Activated T-helper 17 cell treated with anti-CD3 and anti-CD28 coated beads, Interleukin-2, amount 50 U/mL, for 72 hours (primary cell): ENCODE data around the gene UGT1A5. TPM values are rescaled to one million over a fixed set of nuclear protein-coding genes. Genes with fewer than 3 reads are reported as not detected.

Source experiments
- ATAC-seq: fragments of 150-1000 bp; cut with Tn5 transposase; replicated peaks from 2 replicates; pipeline ENCODE4 v1.10.0; 2021; ENCODE audit warnings: mild to moderate bottlenecking, moderate library complexity
- H3K27ac Mint-ChIP-seq: one replicate; pipeline ENCODE4 v1.8.0; 2022; ENCODE audit warnings: mixed read lengths
- H3K27me3 Mint-ChIP-seq: one replicate; pipeline ENCODE4 v1.8.0; 2022; ENCODE audit warnings: mixed read lengths
- H3K36me3 Mint-ChIP-seq: one replicate; pipeline ENCODE4 v1.8.0; 2022; ENCODE audit warnings: low read depth, mild to moderate bottlenecking, mixed read lengths
- H3K4me1 Mint-ChIP-seq: one replicate; pipeline ENCODE4 v1.8.0; 2022; ENCODE audit warnings: mixed read lengths
- H3K4me3 Mint-ChIP-seq: one replicate; pipeline ENCODE4 v1.8.0; 2022; ENCODE audit warnings: mild to moderate bottlenecking, mixed read lengths
- H3K9me3 Mint-ChIP-seq: one replicate; pipeline ENCODE4 v1.8.0; 2022; ENCODE audit warnings: mixed read lengths
- total RNA-seq, 2 donors: library from RNA; stranded (reverse); gene quantifications; one replicate each; pipeline ENCODE4 v1.2.3, GENCODE V29; 2022

Gene UGT1A5
- total RNA-seq, 2 donors from 2014 or later = not detected

DNA sequence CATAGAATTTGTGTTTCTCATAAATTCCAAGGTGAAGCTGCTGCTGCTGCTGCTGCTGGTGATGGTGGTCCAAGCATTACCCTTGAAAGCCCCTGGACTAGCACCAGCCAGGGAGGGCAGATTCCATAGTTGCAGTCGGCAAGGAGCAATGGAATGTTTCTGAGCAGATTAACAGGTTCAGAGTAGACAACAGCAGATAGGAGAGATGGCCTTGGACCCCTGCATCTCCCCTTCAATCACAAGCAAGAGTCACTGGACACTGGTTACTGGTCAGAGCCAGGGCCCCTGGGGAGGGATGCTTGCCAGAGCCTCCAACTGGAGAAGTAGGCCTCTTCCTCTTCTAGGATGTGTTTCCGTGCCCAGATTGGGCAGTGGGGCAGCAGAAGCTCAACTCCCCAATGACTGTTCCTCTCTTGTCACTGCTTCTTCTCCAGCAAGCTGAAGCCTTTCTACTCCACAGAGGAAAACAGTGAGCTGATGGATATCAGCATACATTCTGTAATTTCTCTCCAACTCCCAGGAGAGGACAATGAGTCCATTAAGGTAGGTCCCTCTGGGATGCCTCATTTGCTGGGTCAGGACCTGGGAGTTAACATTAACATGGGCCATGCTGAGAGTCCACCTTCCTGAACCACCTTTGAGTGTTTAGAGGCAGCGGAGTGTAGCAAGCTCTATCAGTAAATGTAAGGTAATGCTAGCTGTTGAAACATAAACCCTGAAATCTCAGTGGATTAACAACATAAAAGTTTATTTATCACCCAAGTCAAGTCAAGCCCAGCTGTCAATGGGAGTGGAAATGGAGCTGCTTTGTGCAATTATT lies 100.7 kb downstream of the UGT1A5 start:
- no peak for ATAC-seq
- Mint-ChIP-seq H3K36me3 (no peaks in the 10 kb centered on the region), H3K27me3 (peaks cover 16% of the 10 kb centered on the region), H3K9me3 (no peaks in the 10 kb centered on the region), H3K4me3 (no peak overlapping the region), H3K27ac (no peak overlapping the region), H3K4me1 (no peaks in the 10 kb centered on the region)

GRCh38 chr2:233814056-233814835 lies 101.5 kb downstream of the UGT1A5 start:
- Mint-ChIP-seq H3K4me1 (no peaks in the 10 kb centered on the region), H3K27ac (no peak overlapping the region), H3K36me3 (no peaks in the 10 kb centered on the region), H3K27me3 (peaks cover 16% of the 10 kb centered on the region), H3K9me3 (no peaks in the 10 kb centered on the region), H3K4me3 (no peak overlapping the region)
- no peak for ATAC-seq

DNA sequence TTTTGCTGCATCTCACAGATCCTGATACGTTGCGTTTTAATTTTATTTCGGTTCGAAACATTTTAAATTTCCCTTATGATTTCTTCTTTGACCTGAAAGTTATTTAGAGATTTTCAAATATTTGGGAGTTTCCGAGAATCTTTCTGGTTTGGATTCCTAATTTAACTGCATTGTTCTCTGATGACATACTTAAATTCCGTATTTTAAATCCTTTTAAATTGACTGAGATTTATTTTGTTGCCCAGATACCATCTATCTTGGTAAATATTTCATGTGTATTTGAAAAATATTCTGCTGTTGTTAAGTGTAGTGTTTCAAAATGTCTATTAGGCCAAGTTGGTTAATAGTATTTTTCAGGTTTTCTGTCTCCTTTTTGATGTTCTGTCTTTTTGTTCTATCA lies 103.2 kb downstream of the UGT1A5 start:
- H3K4me1 Mint-ChIP-seq = no peaks in the 10 kb centered on the region

GRCh38 chr2:233816334-233816733 lies 103.6 kb downstream of the UGT1A5 start:
- Mint-ChIP-seq H3K4me1 (no peaks in the 10 kb centered on the region), H3K4me3 (no peak overlapping the region), H3K36me3 (no peaks in the 10 kb centered on the region), H3K27ac (no peak overlapping the region), H3K27me3 (peaks cover 12% of the 10 kb centered on the region), H3K9me3 (no peaks in the 10 kb centered on the region)
- ATAC-seq = no peak

More for the DNA sequence above, 103.2 kb downstream of the UGT1A5 start:
- peaks cover 14% of the 10 kb centered on the region for H3K27me3 Mint-ChIP-seq
- no peaks in the 10 kb centered on the region for H3K9me3 Mint-ChIP-seq
- H3K4me3 Mint-ChIP-seq = no peak overlapping the region
- H3K36me3 Mint-ChIP-seq = no peaks in the 10 kb centered on the region
- no peak overlapping the region for H3K27ac Mint-ChIP-seq
- ATAC-seq = no peak

DNA sequence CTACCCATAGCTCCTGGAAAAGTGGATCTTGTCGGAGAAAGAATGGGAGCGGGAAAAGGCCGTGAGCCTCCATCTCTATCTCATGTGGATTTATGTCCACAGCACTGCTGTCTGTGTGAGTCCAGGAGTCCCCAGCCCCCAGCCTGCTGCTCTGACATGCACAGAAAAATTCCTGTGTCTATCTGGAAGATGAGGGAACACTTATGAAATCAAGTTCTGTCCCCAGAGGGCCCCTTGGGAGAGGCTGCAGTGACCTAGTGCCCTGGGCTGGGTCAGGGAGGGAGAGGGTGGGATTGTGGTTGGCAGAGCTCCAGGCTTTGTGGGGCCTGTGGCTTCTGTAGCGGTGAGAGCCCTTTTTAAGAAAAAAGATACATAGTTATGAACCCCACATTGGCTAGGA lies 104.1 kb downstream of the UGT1A5 start:
- H3K4me1 Mint-ChIP-seq = no peaks in the 10 kb centered on the region
- H3K27me3 Mint-ChIP-seq = peaks cover 12% of the 10 kb centered on the region
- no peaks in the 10 kb centered on the region for H3K36me3 Mint-ChIP-seq
- no peaks in the 10 kb centered on the region for H3K9me3 Mint-ChIP-seq
- no peak overlapping the region for H3K27ac Mint-ChIP-seq
- no peak for ATAC-seq
- no peak overlapping the region for H3K4me3 Mint-ChIP-seq

DNA sequence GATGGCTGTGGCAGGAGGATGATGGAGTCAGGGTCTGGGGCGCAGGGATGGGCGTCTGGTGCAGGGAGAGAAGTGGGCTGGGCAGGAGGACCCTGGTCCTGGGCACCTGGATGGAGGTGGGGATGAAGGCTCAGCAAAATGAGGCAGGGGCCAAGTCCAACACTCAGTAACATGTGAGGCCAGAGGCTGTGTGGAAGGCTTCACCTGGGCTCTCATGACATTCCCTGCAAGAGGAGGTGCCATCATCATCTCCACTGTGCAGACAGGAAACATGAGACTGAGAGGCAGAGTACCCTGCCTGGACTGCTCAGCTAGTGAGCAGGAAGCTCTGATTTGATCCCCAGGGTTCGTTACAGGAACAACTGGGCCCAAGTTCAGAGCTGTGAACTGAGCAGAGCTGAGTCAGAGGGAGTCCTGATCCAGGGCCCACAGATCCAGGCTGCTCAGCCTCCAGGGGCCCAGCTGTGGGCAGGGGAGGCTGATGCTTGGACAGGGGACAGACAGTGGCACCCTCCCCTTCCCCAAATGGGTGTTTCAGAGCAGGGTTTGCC lies 104.7 kb downstream of the UGT1A5 start:
- Mint-ChIP-seq H3K9me3 (no peaks in the 10 kb centered on the region), H3K27me3 (peaks cover 8% of the 10 kb centered on the region), H3K36me3 (no peaks in the 10 kb centered on the region), H3K27ac (no peak overlapping the region), H3K4me3 (no peak overlapping the region), H3K4me1 (no peaks in the 10 kb centered on the region)
- no peak for ATAC-seq

- ATAC-seq = no peak
- no peaks in the 10 kb centered on the region for H3K4me1 Mint-ChIP-seq
- H3K27me3 Mint-ChIP-seq = peaks cover 8% of the 10 kb centered on the region
- H3K36me3 Mint-ChIP-seq = no peaks in the 10 kb centered on the region
- H3K9me3 Mint-ChIP-seq = no peaks in the 10 kb centered on the region
- no peak overlapping the region for H3K4me3 Mint-ChIP-seq
- no peak overlapping the region for H3K27ac Mint-ChIP-seq
Measured at GRCh38 chr2:233817995-233818638, 105.4 kb downstream of the UGT1A5 start.

DNA sequence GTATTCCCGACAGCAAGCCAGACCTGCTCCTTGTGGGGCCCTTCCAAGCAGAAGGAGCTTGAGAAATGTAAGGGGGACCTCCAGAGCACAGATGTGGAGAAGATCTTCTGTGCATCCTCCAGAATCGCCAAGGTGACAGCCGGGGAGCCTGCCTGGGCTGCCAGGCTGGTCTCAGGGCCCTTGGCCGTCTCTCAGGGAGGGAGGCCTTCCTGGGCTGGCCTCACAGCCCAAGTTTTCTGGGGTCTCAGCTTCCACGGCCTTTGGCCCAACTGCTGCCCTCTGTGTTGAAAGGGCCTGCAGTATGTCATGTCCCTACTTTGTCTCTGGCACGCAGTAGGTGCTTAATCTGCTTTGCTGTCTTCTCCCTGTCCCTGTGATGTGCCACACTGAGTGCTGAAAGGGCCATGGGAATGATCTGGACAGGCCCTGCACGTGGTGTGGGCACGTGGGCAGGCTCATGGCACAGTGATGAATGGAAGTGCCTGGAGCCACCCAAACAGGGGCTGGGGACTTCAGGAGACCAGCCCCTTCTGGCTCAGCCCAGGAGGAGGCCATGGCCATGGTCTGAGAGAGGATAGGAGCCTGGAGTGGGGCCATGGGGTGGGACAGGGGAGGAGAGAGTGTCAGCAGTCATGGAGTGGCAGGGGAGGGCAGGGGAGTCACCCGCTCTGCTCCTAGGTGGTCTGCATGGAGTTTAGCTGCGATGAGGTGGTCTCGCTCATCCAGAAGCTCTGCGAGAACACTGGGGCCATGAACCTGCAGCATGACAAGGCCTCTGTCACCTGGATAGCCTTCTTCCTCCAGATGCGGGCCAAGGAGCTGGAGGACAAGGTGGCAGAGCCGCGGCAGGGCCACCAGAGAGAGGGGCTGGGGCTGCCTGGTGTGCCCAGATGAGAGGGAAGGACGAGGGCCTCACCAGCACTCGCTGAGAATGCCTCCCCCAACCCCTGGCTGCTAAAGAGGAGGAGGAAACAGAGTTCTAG lies 106.2 kb downstream of the UGT1A5 start:
- Mint-ChIP-seq H3K4me3 (no peak overlapping the region), H3K27ac (no peak overlapping the region), H3K4me1 (no peaks in the 10 kb centered on the region), H3K27me3 (peaks cover 8% of the 10 kb centered on the region), H3K9me3 (no peaks in the 10 kb centered on the region), H3K36me3 (no peaks in the 10 kb centered on the region)
- no peak for ATAC-seq

- no peak overlapping the region for H3K4me3 Mint-ChIP-seq
- no peak overlapping the region for H3K27ac Mint-ChIP-seq
- ATAC-seq = no peak
- H3K4me1 Mint-ChIP-seq = no peaks in the 10 kb centered on the region
- H3K9me3 Mint-ChIP-seq = no peaks in the 10 kb centered on the region
- peaks cover 9% of the 10 kb centered on the region for H3K27me3 Mint-ChIP-seq
- H3K36me3 Mint-ChIP-seq = no peaks in the 10 kb centered on the region
Measured at GRCh38 chr2:233819884-233820773, 107.4 kb downstream of the UGT1A5 start.

DNA sequence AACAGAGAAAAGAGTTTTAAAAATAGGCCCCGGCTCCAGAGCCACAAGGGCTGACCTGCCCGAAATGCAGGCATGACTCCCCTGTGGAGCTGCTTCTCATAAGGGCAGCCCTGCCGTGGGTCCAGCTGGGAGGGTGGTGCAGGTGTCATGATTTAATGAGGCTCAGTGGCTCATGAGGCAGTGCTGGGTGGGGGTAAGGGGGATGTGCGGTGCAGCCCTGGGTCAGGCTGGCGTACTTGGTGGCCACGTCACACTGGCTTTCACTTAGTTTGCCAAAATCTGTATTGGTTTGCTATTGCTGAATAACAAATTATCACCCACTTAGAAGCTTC lies 108.0 kb downstream of the UGT1A5 start:
- Mint-ChIP-seq H3K27ac (no peak overlapping the region), H3K27me3 (peaks cover 13% of the 10 kb centered on the region), H3K4me3 (no peak overlapping the region), H3K4me1 (no peaks in the 10 kb centered on the region), H3K36me3 (no peaks in the 10 kb centered on the region), H3K9me3 (no peaks in the 10 kb centered on the region)
- ATAC-seq = no peak

GRCh38 chr2:233821196-233821595 lies 108.5 kb downstream of the UGT1A5 start:
- H3K4me1 Mint-ChIP-seq = no peaks in the 10 kb centered on the region
- H3K36me3 Mint-ChIP-seq = no peaks in the 10 kb centered on the region
- ATAC-seq = no peak
- H3K9me3 Mint-ChIP-seq = no peaks in the 10 kb centered on the region
- H3K27me3 Mint-ChIP-seq = peaks cover 14% of the 10 kb centered on the region
- no peak overlapping the region for H3K27ac Mint-ChIP-seq
- H3K4me3 Mint-ChIP-seq = no peak overlapping the region

DNA sequence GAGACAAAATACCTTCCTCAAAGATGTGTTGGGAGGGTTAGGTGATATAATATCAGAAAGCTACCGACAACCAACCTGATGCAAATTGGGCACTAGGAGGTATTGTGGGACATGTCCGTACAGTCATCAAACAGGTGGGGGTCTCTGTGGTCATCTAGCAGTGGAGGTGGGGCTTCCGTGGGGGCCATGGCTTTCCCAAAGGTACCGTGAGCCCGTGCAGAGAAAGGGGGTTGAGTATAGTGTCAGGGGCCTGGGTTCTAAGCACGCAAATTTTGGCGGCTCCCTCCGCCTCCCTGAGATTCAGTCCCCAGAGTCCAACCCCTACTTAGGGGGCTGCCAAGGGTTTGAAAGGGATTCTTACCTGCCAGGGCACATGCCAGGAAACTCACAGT lies 109.0 kb downstream of the UGT1A5 start:
- Mint-ChIP-seq H3K27me3 (peaks cover 16% of the 10 kb centered on the region), H3K9me3 (no peaks in the 10 kb centered on the region), H3K4me3 (no peak overlapping the region), H3K4me1 (no peaks in the 10 kb centered on the region), H3K36me3 (no peaks in the 10 kb centered on the region), H3K27ac (no peak overlapping the region)
- ATAC-seq = no peak
